H9 (cell line): ENCODE data around the gene TSPEAR. TPM values are rescaled to one million over a fixed set of nuclear protein-coding genes. Genes with fewer than 3 reads are reported as not detected.

Source experiments
- DNase-seq: peaks from one replicate; pipeline ENCODE4 v3.0.0-alpha.2; 2017
- H2AFZ ChIP-seq: one replicate; pipeline ENCODE4 v1.6.1; 2013; ENCODE audit warnings: mild to moderate bottlenecking, low read length, control low read depth, moderate library complexity
- H2AK5ac ChIP-seq: 2 replicates; pipeline ENCODE4 v1.6.1; 2013; ENCODE audit warnings: low read length, control low read depth, mixed read lengths; ENCODE audit not compliant: insufficient read length
- H2BK120ac ChIP-seq: one replicate; pipeline ENCODE4 v1.6.1; 2013; ENCODE audit warnings: low read depth, mild to moderate bottlenecking, low read length, control low read depth, inconsistent platforms; ENCODE audit not compliant: poor library complexity, severe bottlenecking
- H2BK12ac ChIP-seq: 2 replicates; pipeline ENCODE4 v1.6.1; 2013; ENCODE audit warnings: low read length, control low read depth, mixed read lengths, low read depth; ENCODE audit not compliant: insufficient read length
- H2BK15ac ChIP-seq: 2 replicates; pipeline ENCODE4 v1.6.1; 2013; ENCODE audit warnings: low read depth, low read length, control low read depth
- H2BK20ac ChIP-seq: one replicate; pipeline ENCODE4 v1.6.1; 2013; ENCODE audit warnings: low read depth, mild to moderate bottlenecking, low read length, control low read depth, inconsistent platforms; ENCODE audit not compliant: poor library complexity, severe bottlenecking
- H2BK5ac ChIP-seq: 2 replicates; pipeline ENCODE4 v1.6.1; 2013; ENCODE audit warnings: low read length, control low read depth, mixed read lengths; ENCODE audit not compliant: insufficient read length
- H3K14ac ChIP-seq: 2 replicates; pipeline ENCODE4 v1.6.1; 2013; ENCODE audit warnings: low read length, control low read depth; ENCODE audit not compliant: insufficient read depth
- H3K18ac ChIP-seq: 2 replicates; pipeline ENCODE4 v1.6.1; 2013; ENCODE audit warnings: low read depth, mild to moderate bottlenecking, mixed read lengths, low read length, control low read depth; ENCODE audit not compliant: insufficient read length
- H3K23ac ChIP-seq: 2 replicates; pipeline ENCODE4 v1.6.1; 2013; ENCODE audit warnings: low read length, control low read depth, mixed read lengths, low read depth; ENCODE audit not compliant: insufficient read length
- H3K23me2 ChIP-seq: 2 replicates; pipeline ENCODE4 v1.6.1; 2013; ENCODE audit warnings: low read depth, mild to moderate bottlenecking, mixed read lengths, low read length, control low read depth; ENCODE audit not compliant: insufficient read length, poor library complexity, severe bottlenecking
- H3K27ac ChIP-seq: 2 replicates; pipeline ENCODE4 v1.5.1; 2013; ENCODE audit warnings: low read length, control low read depth, mixed read lengths, low read depth; ENCODE audit not compliant: insufficient read length
- H3K27me3 ChIP-seq: 2 replicates; pipeline ENCODE4 v1.6.1; 2013; ENCODE audit warnings: low read length, control low read depth, inconsistent platforms; ENCODE audit not compliant: insufficient read depth
- H3K4ac ChIP-seq: 2 replicates; pipeline ENCODE4 v1.6.1; 2013; ENCODE audit warnings: low read depth, mild to moderate bottlenecking, control low read depth, inconsistent platforms, low read length, moderate library complexity
- H3K4me1 ChIP-seq: 2 replicates; pipeline ENCODE4 v1.6.1; 2013; ENCODE audit warnings: low read length, control low read depth, inconsistent platforms; ENCODE audit not compliant: insufficient read depth
- H3K4me2 ChIP-seq: 2 replicates; pipeline ENCODE4 v1.6.1; 2013; ENCODE audit warnings: low read length, control low read depth, mixed read lengths; ENCODE audit not compliant: insufficient read length, insufficient read depth
- H3K56ac ChIP-seq: 2 replicates; pipeline ENCODE4 v1.6.1; 2013; ENCODE audit warnings: low read depth, mild to moderate bottlenecking, mixed read lengths, low read length, control low read depth; ENCODE audit not compliant: insufficient read length
- H3K79me1 ChIP-seq: 2 replicates; pipeline ENCODE4 v1.6.1; 2013; ENCODE audit warnings: low read depth, mild to moderate bottlenecking, moderate library complexity, low read length, control low read depth, inconsistent platforms; ENCODE audit not compliant: insufficient read depth, poor library complexity, severe bottlenecking
- H3K79me2 ChIP-seq: 2 replicates; pipeline ENCODE4 v1.6.1; 2013; ENCODE audit warnings: low read length, control low read depth, inconsistent platforms; ENCODE audit not compliant: insufficient read depth
- H3K9ac ChIP-seq: 2 replicates; pipeline ENCODE4 v1.6.1; 2013; ENCODE audit warnings: low read length, control low read depth, mixed read lengths; ENCODE audit not compliant: insufficient read length; ENCODE audit errors: extremely low read depth
- H3K9me3 ChIP-seq: one replicate; pipeline ENCODE4 v1.6.1; 2013; ENCODE audit warnings: low read depth, low read length, inconsistent platforms; ENCODE audit not compliant: control insufficient read depth
- H3T11ph ChIP-seq: one replicate; pipeline ENCODE4 v1.6.1; 2013; ENCODE audit warnings: mild to moderate bottlenecking, low read length, control low read depth, inconsistent platforms
- H4K20me1 ChIP-seq: one replicate; pipeline ENCODE4 v1.6.1; 2013; ENCODE audit not compliant: control insufficient read depth, insufficient read length, insufficient read depth
- H4K5ac ChIP-seq: 2 replicates; pipeline ENCODE4 v1.6.1; 2013; ENCODE audit warnings: low read depth, mild to moderate bottlenecking, mixed read lengths, low read length, control low read depth; ENCODE audit not compliant: insufficient read length
- H4K8ac ChIP-seq: replicated peaks from 2 replicates; pipeline ENCODE4 v1.6.1; 2013; ENCODE audit warnings: low read length, control low read depth, mixed read lengths, low read depth; ENCODE audit not compliant: insufficient read length
- H4K91ac ChIP-seq: 2 replicates; pipeline ENCODE4 v1.6.1; 2013; ENCODE audit warnings: low read depth, mild to moderate bottlenecking, moderate library complexity, mixed read lengths, low read length, control low read depth; ENCODE audit not compliant: insufficient read length
- H3K27ac Mint-ChIP-seq, 3 experiments: 2 replicates in 2 of 3; 3 replicates in 1 of 3; pipeline ENCODE4 v1.8.0; 2020 to 2021; ENCODE audit warnings: mixed read lengths in 3 of 3, mild to moderate bottlenecking in 1 of 3, moderate library complexity in 1 of 3
- H3K27me3 Mint-ChIP-seq: 2 replicates; pipeline ENCODE4 v1.8.0; 2021; ENCODE audit warnings: low read depth, mild to moderate bottlenecking, moderate library complexity, mixed read lengths
- H3K36me3 Mint-ChIP-seq, 3 experiments: 2 replicates in 2 of 3; 3 replicates in 1 of 3; pipeline ENCODE4 v1.8.0; 2020 to 2021; ENCODE audit warnings: low read depth in 3 of 3, mixed read lengths in 3 of 3; ENCODE audit not compliant: insufficient read depth in 1 of 3
- H3K4me1 Mint-ChIP-seq, 2 experiments: 2 replicates each; pipeline ENCODE4 v1.8.0; 2020; ENCODE audit warnings: mixed read lengths in 2 of 2
- H3K4me3 Mint-ChIP-seq, 2 experiments: 2 replicates in 1 of 2; 3 replicates in 1 of 2; pipeline ENCODE4 v1.8.0; 2020 to 2021; ENCODE audit warnings: mild to moderate bottlenecking in 2 of 2, mixed read lengths in 2 of 2, moderate library complexity in 1 of 2
- H3K9me3 Mint-ChIP-seq, 2 experiments: 2 replicates in 1 of 2; 3 replicates in 1 of 2; pipeline ENCODE4 v1.8.0; 2020; ENCODE audit warnings: mild to moderate bottlenecking in 2 of 2, mixed read lengths in 2 of 2, moderate library complexity in 1 of 2
- CTCF ChIP-seq: fragments of 200-600 bp; sonication (generic); conservative IDR thresholded peaks from 3 replicates; pipeline ENCODE4 v1.8.0; 2021; ENCODE audit warnings: antibody characterized with exemption, mild to moderate bottlenecking
- total RNA-seq: library from RNA; stranded (reverse); gene quantifications from 2 replicates; pipeline ENCODE4 v1.2.1, GENCODE V29; 2021

Gene TSPEAR
- total RNA-seq, 1 experiment from 2014 or later, result 1.3 TPM

GRCh38 chr21:44609193-44609592 lies 102.2 kb downstream of the TSPEAR start:
- Histone ChIP-seq H2BK120ac (no peak overlapping the region), H3K27me3 (no peaks in the 10 kb centered on the region), H3K56ac (no peak overlapping the region), H2BK5ac (no peak overlapping the region), H4K8ac (no peak overlapping the region), H3K27ac (no peak overlapping the region), H3K9me3 (peaks cover 9% of the 10 kb centered on the region), H2BK20ac (no peak overlapping the region), H4K20me1 (no peaks in the 10 kb centered on the region), H2AFZ (no peak overlapping the region), H4K5ac (no peak overlapping the region), H3K79me2 (no peaks in the 10 kb centered on the region), H3K4me1 (no peaks in the 10 kb centered on the region), H3K18ac (no peak overlapping the region), H3K79me1 (no peaks in the 10 kb centered on the region), H3K23ac (no peak overlapping the region), H4K91ac (no peak overlapping the region), H3K4me2 (no peak overlapping the region), H3K23me2 (no peaks in the 10 kb centered on the region), H3K14ac (no peak overlapping the region), H3K9ac (no peak overlapping the region), H2BK15ac (no peak overlapping the region), H2BK12ac (no peak overlapping the region), H2AK5ac (no peak overlapping the region), H3K4ac (no peak overlapping the region), H3T11ph (no peak overlapping the region)
- Mint-ChIP-seq H3K27me3 (peaks cover 11% of the 10 kb centered on the region), H3K36me3 (peaks cover 8 to 26% (median 21%) of the 10 kb centered on the region in 3 experiments), H3K9me3 (peaks cover 33 to 39% of the 10 kb centered on the region in 2 experiments), H3K4me3 (no peak overlapping the region), H3K27ac (no peak overlapping the region), H3K4me1 (no peaks in the 10 kb centered on the region)
- DNase-seq, result no peak
- TF ChIP-seq CTCF, result no peak
